Keratinocyte (primary cell): ENCODE measurements around the gene BMS1.

Source experiments
- EZH2 ChIP-seq: IDR thresholded peaks from one replicate; pipeline ENCODE4 v1.6.1; 2012; ENCODE audit warnings: inconsistent platforms, mild to moderate bottlenecking, low read length, moderate library complexity
- TF ChIP-seq, protein P1 (sequence below), 3 experiments: IDR thresholded peaks in 1 of 3; conservative IDR thresholded peaks in 1 of 3; optimal IDR thresholded peaks in 1 of 3; 2 replicates in 2 of 3; 3 replicates in 1 of 3; pipeline versions ENCODE3 to v1.5.1; 2011; ENCODE audit warnings: low read length in 3 of 3, mild to moderate bottlenecking in 3 of 3, moderate library complexity in 2 of 3, control low read depth in 1 of 3, inconsistent platforms in 1 of 3; ENCODE audit not compliant: insufficient read depth in 2 of 3; ENCODE audit errors: extremely low read depth in 1 of 3

DNA sequence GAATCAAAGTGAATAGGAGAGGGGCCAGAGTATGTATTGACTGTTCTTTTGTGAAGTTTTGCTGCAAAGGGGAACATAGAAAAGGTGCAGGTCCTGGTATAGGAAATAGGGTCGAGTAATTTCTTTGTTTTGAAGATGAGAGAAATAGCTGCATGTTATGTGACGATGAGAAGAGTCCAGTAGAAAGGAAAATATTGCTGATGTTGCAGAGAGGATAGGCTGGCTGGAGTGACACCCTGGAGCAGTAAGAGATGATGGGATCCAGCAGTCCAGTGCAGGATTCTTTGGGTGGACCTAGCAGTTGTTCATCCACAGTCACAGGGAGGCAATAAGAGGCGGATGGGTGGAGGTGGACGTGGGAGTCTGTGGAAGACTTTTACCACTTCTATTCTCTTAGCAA, 2.1 kb upstream of the BMS1 start:
- TF ChIP-seq, protein P1, sequence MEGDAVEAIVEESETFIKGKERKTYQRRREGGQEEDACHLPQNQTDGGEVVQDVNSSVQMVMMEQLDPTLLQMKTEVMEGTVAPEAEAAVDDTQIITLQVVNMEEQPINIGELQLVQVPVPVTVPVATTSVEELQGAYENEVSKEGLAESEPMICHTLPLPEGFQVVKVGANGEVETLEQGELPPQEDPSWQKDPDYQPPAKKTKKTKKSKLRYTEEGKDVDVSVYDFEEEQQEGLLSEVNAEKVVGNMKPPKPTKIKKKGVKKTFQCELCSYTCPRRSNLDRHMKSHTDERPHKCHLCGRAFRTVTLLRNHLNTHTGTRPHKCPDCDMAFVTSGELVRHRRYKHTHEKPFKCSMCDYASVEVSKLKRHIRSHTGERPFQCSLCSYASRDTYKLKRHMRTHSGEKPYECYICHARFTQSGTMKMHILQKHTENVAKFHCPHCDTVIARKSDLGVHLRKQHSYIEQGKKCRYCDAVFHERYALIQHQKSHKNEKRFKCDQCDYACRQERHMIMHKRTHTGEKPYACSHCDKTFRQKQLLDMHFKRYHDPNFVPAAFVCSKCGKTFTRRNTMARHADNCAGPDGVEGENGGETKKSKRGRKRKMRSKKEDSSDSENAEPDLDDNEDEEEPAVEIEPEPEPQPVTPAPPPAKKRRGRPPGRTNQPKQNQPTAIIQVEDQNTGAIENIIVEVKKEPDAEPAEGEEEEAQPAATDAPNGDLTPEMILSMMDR (optimal IDR thresholded peaks at IDR 0.05 in 1 of 3, IDR thresholded peaks at IDR 0.05 in 1 of 3, conservative IDR thresholded peaks at IDR 0.05 in 1 of 3; ENCODE audit: extremely low read depth in 1 of 3, insufficient read depth in 2 of 3, low read length in 3 of 3) = no peak
- TF ChIP-seq EZH2 = no peak
